ENCODE data around the gene PTPRK.

The PTPRK gene

DNA sequence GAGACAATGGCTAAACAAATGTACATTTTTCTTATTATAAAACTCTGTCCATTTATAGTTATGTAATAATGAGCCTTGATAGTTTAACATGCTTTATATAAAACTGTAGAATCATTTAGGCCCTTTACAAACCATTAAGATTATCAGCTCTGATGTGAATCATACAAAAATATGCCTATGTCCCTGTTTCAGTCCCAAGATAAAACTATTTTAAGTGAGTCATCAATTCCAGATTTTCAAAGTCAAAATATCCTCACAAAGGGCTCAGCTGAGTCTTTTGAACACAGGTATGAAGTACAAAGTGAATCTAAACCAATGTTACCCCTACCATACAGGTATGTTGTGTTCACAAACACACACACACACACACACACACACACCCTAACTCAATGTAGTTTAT, 88.0 kb downstream of the PTPRK start:
- no peak overlapping the region for H3K18ac ChIP-seq (ENCODE audit: low read length)
- H2AK5ac ChIP-seq (ENCODE audit: low read length), result no peak overlapping the region
- H2BK15ac ChIP-seq (replicated peaks; ENCODE audit: low read depth), result no peak overlapping the region
- no peak overlapping the region for H3K4me3 ChIP-seq (ENCODE audit: low read length)
- H3K4me2 ChIP-seq (ENCODE audit: low read length), result no peak overlapping the region
- no peak overlapping the region for H3K9ac ChIP-seq (ENCODE audit: low read length)
- no peak overlapping the region for H4K8ac ChIP-seq (ENCODE audit: low read depth, low read length)
- no peak overlapping the region for H3K23ac ChIP-seq (ENCODE audit: low read length)
- no peaks in the 10 kb centered on the region for H3K27me3 ChIP-seq (ENCODE audit: insufficient read depth, low read length, poor library complexity)
- H3K4me1 ChIP-seq (ENCODE audit: control insufficient read depth, low read depth, low read length), result no peaks in the 10 kb centered on the region
- H3K27ac ChIP-seq (ENCODE audit: low read depth, low read length), result no peak overlapping the region
- H3K56ac ChIP-seq (ENCODE audit: low read length), result no peak overlapping the region
- H3K79me1 ChIP-seq (ENCODE audit: low read length), result peaks cover 4% of the 10 kb centered on the region
- H2BK5ac ChIP-seq (ENCODE audit: low read length), result no peak overlapping the region
- no peaks in the 10 kb centered on the region for H3K79me2 ChIP-seq (ENCODE audit: control insufficient read depth, insufficient read depth, low read length)
- H3K36me3 ChIP-seq (ENCODE audit: control insufficient read depth, insufficient read depth, low read length), result no peaks in the 10 kb centered on the region
- H4K5ac ChIP-seq (ENCODE audit: low read length), result no peak overlapping the region
- no peak overlapping the region for H2BK120ac ChIP-seq (ENCODE audit: low read depth, low read length)
- no peak for DNase-seq
- H3K4ac ChIP-seq (ENCODE audit: low read depth, low read length), result no peak overlapping the region

DNA sequence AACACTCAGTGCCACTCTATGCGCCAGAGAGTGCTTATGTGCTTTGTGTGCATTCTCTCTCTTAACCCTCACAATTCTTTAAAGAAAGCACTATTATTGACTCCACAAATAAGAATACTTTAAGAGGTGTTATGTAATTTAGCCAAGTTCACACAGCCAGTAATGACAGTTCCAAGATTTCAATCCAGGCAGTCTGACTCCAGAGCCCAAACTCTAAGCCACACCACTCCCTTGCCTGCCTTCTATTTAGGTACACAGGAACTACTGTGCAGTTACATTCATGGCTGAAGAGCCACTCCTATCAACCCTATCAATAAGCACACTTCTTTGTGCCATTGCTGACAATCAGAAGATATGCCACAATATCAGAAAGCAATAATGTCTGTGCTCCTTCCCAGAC, 93.3 kb downstream of the PTPRK start:
- H3K23ac ChIP-seq (ENCODE audit: low read length), result no peak overlapping the region

DNA sequence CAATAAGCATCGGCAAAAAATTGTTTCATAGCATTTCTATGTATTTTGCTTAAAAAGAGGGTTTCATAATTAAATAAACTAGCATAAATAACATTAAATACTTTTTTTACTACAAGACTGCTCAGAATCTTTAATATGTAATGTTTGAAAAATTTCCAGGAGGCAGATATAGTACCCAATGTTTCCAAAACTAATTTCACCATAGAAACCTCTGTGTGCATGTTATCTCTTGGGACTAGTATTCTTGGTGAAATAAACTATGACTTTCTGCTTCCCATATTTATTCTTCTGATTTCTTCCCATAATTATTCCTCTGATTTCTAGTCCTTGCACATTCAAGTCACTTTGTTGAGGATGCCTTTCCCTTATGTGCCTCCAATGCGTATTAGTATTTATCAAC, 94.5 kb downstream of the PTPRK start:
- no peak overlapping the region for H3K18ac ChIP-seq (ENCODE audit: low read length)
- no peak overlapping the region for H3K4ac ChIP-seq (ENCODE audit: low read depth, low read length)
- no CpG with 5 or more reads among the region's 2 CpGs for WGBS (ENCODE audit: extremely low coverage, insufficient coverage, low lambda C conversion rate)

More for the DNA sequence above, 93.3 kb downstream of the PTPRK start:
- Histone ChIP-seq H3K4ac (ENCODE audit: low read depth, low read length) (no peak overlapping the region), H3K4me3 (ENCODE audit: low read length) (no peak overlapping the region), H3K4me2 (ENCODE audit: low read length) (no peak overlapping the region), H2BK120ac (ENCODE audit: low read depth, low read length) (no peak overlapping the region), H3K4me1 (ENCODE audit: control insufficient read depth, low read depth, low read length) (no peaks in the 10 kb centered on the region), H3K9ac (ENCODE audit: low read length) (no peak overlapping the region), H2AK5ac (ENCODE audit: low read length) (no peak overlapping the region), H4K5ac (ENCODE audit: low read length) (no peak overlapping the region), H3K56ac (ENCODE audit: low read length) (no peak overlapping the region), H3K27me3 (ENCODE audit: insufficient read depth, low read length, poor library complexity) (no peaks in the 10 kb centered on the region), H3K18ac (ENCODE audit: low read length) (no peak overlapping the region), H3K79me1 (ENCODE audit: low read length) (peaks cover 2% of the 10 kb centered on the region), H2BK15ac (replicated peaks; ENCODE audit: low read depth) (no peak overlapping the region), H3K36me3 (ENCODE audit: control insufficient read depth, insufficient read depth, low read length) (no peaks in the 10 kb centered on the region), H3K27ac (ENCODE audit: low read depth, low read length) (no peak overlapping the region), H3K79me2 (ENCODE audit: control insufficient read depth, insufficient read depth, low read length) (no peaks in the 10 kb centered on the region), H4K8ac (ENCODE audit: low read depth, low read length) (no peak overlapping the region), H2BK5ac (ENCODE audit: low read length) (no peak overlapping the region)
- no peak for DNase-seq
- WGBS (ENCODE audit: extremely low coverage, insufficient coverage, low lambda C conversion rate), result no CpG with 5 or more reads among the region's 1 CpG

DNA sequence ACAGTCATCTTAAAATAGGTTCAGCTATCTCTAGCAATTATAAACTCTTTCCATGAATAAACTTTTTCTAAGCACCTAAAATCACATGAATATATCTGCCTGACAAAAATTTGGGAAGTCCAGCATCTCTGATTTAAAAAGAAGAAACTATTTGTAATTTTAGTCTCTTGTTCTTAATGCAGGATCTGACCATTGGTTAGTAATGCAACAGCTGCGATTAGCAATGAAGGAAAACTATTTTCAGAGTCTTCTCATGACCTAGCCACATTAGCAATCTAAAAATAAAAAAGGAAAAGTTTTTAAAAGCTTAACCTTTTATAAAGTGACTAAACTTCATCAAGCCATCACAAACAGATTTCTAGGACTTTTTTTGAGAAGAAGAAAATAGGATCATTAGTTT, 97.5 kb downstream of the PTPRK start:
- no peaks in the 10 kb centered on the region for H3K79me1 ChIP-seq (ENCODE audit: low read length)
- no CpG with 5 or more reads among the region's 1 CpG for WGBS (ENCODE audit: extremely low coverage, insufficient coverage, low lambda C conversion rate)
- no peak overlapping the region for H3K27ac ChIP-seq (ENCODE audit: low read depth, low read length)
- no peak overlapping the region for H3K23ac ChIP-seq (ENCODE audit: low read length)
- H3K36me3 ChIP-seq (ENCODE audit: control insufficient read depth, insufficient read depth, low read length), result no peaks in the 10 kb centered on the region
- no peak overlapping the region for H3K9ac ChIP-seq (ENCODE audit: low read length)
- no peaks in the 10 kb centered on the region for H3K79me2 ChIP-seq (ENCODE audit: control insufficient read depth, insufficient read depth, low read length)
- no peak overlapping the region for H3K4me3 ChIP-seq (ENCODE audit: low read length)
- H2BK15ac ChIP-seq (replicated peaks; ENCODE audit: low read depth), result no peak overlapping the region
- no peak overlapping the region for H4K5ac ChIP-seq (ENCODE audit: low read length)
- H2AK5ac ChIP-seq (ENCODE audit: low read length), result no peak overlapping the region
- H3K27me3 ChIP-seq (ENCODE audit: insufficient read depth, low read length, poor library complexity), result no peaks in the 10 kb centered on the region
- no peak overlapping the region for H2BK120ac ChIP-seq (ENCODE audit: low read depth, low read length)
- H3K56ac ChIP-seq (ENCODE audit: low read length), result no peak overlapping the region
- no peak for DNase-seq
- no peak overlapping the region for H3K18ac ChIP-seq (ENCODE audit: low read length)
- H3K4ac ChIP-seq (ENCODE audit: low read depth, low read length), result no peak overlapping the region
- H3K4me2 ChIP-seq (ENCODE audit: low read length), result no peak overlapping the region
- H4K8ac ChIP-seq (ENCODE audit: low read depth, low read length), result no peak overlapping the region
- H2BK5ac ChIP-seq (ENCODE audit: low read length), result no peak overlapping the region
- no peaks in the 10 kb centered on the region for H3K4me1 ChIP-seq (ENCODE audit: control insufficient read depth, low read depth, low read length)

More for the DNA sequence above, 94.5 kb downstream of the PTPRK start:
- H3K4me1 ChIP-seq (ENCODE audit: control insufficient read depth, low read depth, low read length), result no peaks in the 10 kb centered on the region
- no peak overlapping the region for H4K5ac ChIP-seq (ENCODE audit: low read length)
- H2AK5ac ChIP-seq (ENCODE audit: low read length), result no peak overlapping the region
- H3K79me2 ChIP-seq (ENCODE audit: control insufficient read depth, insufficient read depth, low read length), result no peaks in the 10 kb centered on the region
- no peak overlapping the region for H3K4me3 ChIP-seq (ENCODE audit: low read length)
- no peak overlapping the region for H2BK15ac ChIP-seq (replicated peaks; ENCODE audit: low read depth)
- H3K27ac ChIP-seq (ENCODE audit: low read depth, low read length), result no peak overlapping the region
- no peak overlapping the region for H2BK5ac ChIP-seq (ENCODE audit: low read length)
- no peaks in the 10 kb centered on the region for H3K36me3 ChIP-seq (ENCODE audit: control insufficient read depth, insufficient read depth, low read length)
- peaks cover 2% of the 10 kb centered on the region for H3K79me1 ChIP-seq (ENCODE audit: low read length)
- H2BK120ac ChIP-seq (ENCODE audit: low read depth, low read length), result no peak overlapping the region
- H3K23ac ChIP-seq (ENCODE audit: low read length), result no peak overlapping the region
- no peak overlapping the region for H4K8ac ChIP-seq (ENCODE audit: low read depth, low read length)
- H3K27me3 ChIP-seq (ENCODE audit: insufficient read depth, low read length, poor library complexity), result no peaks in the 10 kb centered on the region
- no peak overlapping the region for H3K4me2 ChIP-seq (ENCODE audit: low read length)
- DNase-seq, result no peak
- no peak overlapping the region for H3K9ac ChIP-seq (ENCODE audit: low read length)
- no peak overlapping the region for H3K56ac ChIP-seq (ENCODE audit: low read length)

DNA sequence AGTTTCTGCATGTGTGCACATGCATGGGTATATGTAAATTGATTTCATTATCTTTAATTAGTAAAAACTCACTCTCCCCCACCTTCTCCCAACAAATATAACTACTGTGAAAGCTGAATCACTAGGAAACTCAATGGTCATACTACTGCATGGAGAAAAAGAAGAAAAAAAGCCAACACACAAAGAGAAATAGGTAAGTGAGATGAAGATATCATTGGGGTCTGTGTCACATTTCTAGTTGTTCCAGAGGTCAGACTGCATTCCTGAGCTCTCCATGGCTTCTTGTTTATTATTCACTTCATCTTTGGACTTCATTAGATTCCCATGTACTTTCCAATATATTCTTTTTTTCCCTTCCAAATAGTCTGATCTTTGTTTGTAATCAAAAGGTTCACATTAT, 98.2 kb downstream of the PTPRK start:
- H3K9ac ChIP-seq (ENCODE audit: low read length), result no peak overlapping the region
- DNase-seq, result no peak
- no peak overlapping the region for H3K27ac ChIP-seq (ENCODE audit: low read depth, low read length)
- H3K79me1 ChIP-seq (ENCODE audit: low read length), result no peaks in the 10 kb centered on the region
- no peaks in the 10 kb centered on the region for H3K4me1 ChIP-seq (ENCODE audit: control insufficient read depth, low read depth, low read length)
- no peak overlapping the region for H2BK120ac ChIP-seq (ENCODE audit: low read depth, low read length)
- no peak overlapping the region for H3K18ac ChIP-seq (ENCODE audit: low read length)
- H4K5ac ChIP-seq (ENCODE audit: low read length), result no peak overlapping the region
- H3K4me2 ChIP-seq (ENCODE audit: low read length), result no peak overlapping the region
- no peaks in the 10 kb centered on the region for H3K27me3 ChIP-seq (ENCODE audit: insufficient read depth, low read length, poor library complexity)
- no peak overlapping the region for H3K4me3 ChIP-seq (ENCODE audit: low read length)
- H3K4ac ChIP-seq (ENCODE audit: low read depth, low read length), result no peak overlapping the region
- H3K36me3 ChIP-seq (ENCODE audit: control insufficient read depth, insufficient read depth, low read length), result no peaks in the 10 kb centered on the region
- H3K56ac ChIP-seq (ENCODE audit: low read length), result no peak overlapping the region
- H2AK5ac ChIP-seq (ENCODE audit: low read length), result no peak overlapping the region
- H2BK15ac ChIP-seq (replicated peaks; ENCODE audit: low read depth), result no peak overlapping the region
- no peak overlapping the region for H3K23ac ChIP-seq (ENCODE audit: low read length)
- H3K79me2 ChIP-seq (ENCODE audit: control insufficient read depth, insufficient read depth, low read length), result no peaks in the 10 kb centered on the region
- no peak overlapping the region for H2BK5ac ChIP-seq (ENCODE audit: low read length)
- H4K8ac ChIP-seq (ENCODE audit: low read depth, low read length), result no peak overlapping the region

DNA sequence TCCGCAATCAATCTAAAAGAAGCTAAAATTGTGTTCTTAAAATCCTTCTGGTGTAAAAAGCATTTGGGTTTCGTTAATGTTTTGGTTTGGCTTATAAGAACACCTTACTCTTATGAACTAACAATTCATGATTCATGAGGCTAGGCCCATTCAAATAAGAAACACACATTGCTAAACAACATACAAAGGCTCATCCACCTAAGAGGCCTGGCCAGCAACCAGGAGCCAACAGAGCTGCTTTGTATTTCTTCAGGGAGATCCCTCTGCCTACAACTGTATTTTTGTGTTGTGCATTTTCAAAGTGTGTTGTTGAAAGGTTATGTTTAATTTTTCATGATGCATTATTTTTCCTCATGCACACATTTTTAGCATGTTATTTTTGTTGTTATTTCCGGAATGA, 98.6 kb downstream of the PTPRK start:
- Histone ChIP-seq H3K9ac (ENCODE audit: low read length) (no peak overlapping the region), H3K79me1 (ENCODE audit: low read length) (no peaks in the 10 kb centered on the region)
- no peak for DNase-seq

More for the DNA sequence above, 98.6 kb downstream of the PTPRK start:
- Histone ChIP-seq H3K23ac (ENCODE audit: low read length) (no peak overlapping the region), H3K18ac (ENCODE audit: low read length) (no peak overlapping the region), H3K4me3 (ENCODE audit: low read length) (no peak overlapping the region), H3K4me2 (ENCODE audit: low read length) (no peak overlapping the region), H4K8ac (ENCODE audit: low read depth, low read length) (no peak overlapping the region), H2BK5ac (ENCODE audit: low read length) (no peak overlapping the region), H3K4ac (ENCODE audit: low read depth, low read length) (no peak overlapping the region), H2AK5ac (ENCODE audit: low read length) (no peak overlapping the region), H3K36me3 (ENCODE audit: control insufficient read depth, insufficient read depth, low read length) (no peaks in the 10 kb centered on the region), H3K27me3 (ENCODE audit: insufficient read depth, low read length, poor library complexity) (no peaks in the 10 kb centered on the region), H3K27ac (ENCODE audit: low read depth, low read length) (no peak overlapping the region), H3K4me1 (ENCODE audit: control insufficient read depth, low read depth, low read length) (no peaks in the 10 kb centered on the region), H3K56ac (ENCODE audit: low read length) (no peak overlapping the region), H3K79me2 (ENCODE audit: control insufficient read depth, insufficient read depth, low read length) (no peaks in the 10 kb centered on the region), H2BK120ac (ENCODE audit: low read depth, low read length) (no peak overlapping the region), H2BK15ac (replicated peaks; ENCODE audit: low read depth) (no peak overlapping the region), H4K5ac (ENCODE audit: low read length) (no peak overlapping the region)
- WGBS (ENCODE audit: extremely low coverage, insufficient coverage, low lambda C conversion rate), result no CpG with 5 or more reads among the region's 3 CpGs

All from mesendoderm (in vitro differentiated cells).